ENCODE data around the gene ZC3H14. TPM values are rescaled to one million over a fixed set of nuclear protein-coding genes. Genes with fewer than 3 reads are reported as not detected.
"Not testable (repeated sequence)": the region's sequence is repeated elsewhere in the genome, so short reads cannot be mapped to it uniquely, and the experiment has no call there.

ZC3H14 gene
- 10 to 100 TPM; 33.5 to 48.3 TPM for total RNA-seq

DNA sequence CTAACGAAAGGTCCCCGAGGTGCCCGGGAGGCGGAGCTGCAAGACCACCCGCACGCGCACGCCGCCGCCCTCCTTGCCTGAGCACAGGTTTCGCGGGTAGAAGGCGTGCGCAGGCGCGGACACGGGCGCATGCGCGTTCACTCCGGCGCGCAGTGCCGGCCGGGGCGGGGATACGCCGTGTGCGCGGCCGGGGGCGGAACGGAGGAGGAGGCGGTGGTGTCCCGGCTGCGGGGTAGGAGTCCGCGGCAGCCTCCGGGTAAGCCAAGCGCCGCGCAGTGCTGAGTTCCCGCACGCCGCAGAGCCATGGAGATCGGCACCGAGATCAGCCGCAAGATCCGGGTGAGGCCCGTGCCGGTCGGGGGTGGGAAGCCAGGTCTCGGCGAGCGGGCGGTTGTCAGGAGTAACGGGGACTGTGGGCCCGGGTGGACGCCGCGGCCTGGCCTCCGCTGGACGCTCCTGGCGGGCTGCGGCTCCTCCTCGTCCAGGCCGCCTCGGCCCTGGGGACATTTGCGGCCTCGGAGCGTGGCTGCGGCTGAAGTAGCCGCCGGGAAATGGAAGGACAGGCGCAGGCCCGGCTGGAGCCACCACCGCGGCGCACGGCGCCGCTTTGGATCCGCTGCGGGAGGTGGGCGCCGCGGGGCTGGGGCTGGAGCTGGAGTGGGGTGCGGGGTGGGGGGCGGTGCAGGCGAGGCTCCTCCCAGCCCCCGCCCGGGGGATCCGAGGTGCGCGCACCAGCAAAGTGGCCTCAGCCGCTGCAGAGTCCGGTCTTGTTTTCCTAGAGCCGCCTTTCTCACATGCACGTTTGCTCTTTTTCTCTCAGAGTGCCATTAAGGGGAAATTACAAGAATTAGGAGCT is at the start of gene ZC3H14:
Gene ZC3H14, plus strand, starts transcription at position 207 of the 856 bp plus-strand sequence. Its CDS starts 97 bp downstream, at position 304.
- peaks cover 17% of the 10 kb centered on the region for H3K4me1 Mint-ChIP-seq
- no peaks in the 10 kb centered on the region for H3K27me3 Mint-ChIP-seq
- peak within 1 kb of the TSS; percentile 90 for H3K4me3 Mint-ChIP-seq
- H3K36me3 Mint-ChIP-seq (ENCODE audit: low read depth): peaks cover 23% of the 10 kb centered on the region
- no peaks in the 10 kb centered on the region for H3K9me3 Mint-ChIP-seq
- H3K27ac Mint-ChIP-seq: peak within 1 kb of the TSS; percentile 91
- ATAC-seq (replicated peaks): peak; percentile 95

DNA sequence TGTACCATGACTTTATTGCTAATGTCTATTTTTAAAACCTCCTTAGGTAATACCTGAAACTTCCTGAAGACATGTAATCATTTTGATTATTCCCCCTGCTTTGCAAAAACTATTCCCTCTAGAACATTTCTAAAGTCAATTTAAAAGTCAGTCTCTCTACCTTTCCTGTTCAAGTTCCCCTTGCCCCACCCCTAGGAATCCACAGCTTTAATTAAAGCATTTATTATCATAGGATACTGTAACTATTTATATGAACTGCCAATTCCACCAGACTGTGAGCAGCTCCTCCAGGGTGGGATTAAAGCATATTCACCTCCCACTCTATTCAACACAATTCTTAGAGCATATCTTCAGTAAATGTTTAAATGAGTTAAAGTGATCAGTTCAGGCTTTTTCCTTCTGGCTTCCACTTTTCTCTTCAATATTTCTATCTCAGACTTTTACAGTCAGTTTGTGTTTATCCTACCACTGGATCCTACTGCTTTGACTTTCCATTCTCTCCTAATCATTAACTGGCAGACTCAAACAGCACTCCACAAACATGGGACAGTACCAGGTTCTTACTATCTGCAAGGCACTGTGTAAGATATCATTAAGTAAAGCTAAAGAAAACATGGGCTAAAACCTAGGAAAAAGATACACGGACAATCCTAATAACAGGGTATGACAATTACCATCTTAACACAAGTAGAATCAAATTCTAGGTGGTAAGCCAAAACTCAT is 47.2 kb upstream of the ZC3H14 start:
- H3K27me3 Mint-ChIP-seq: peaks cover 23% of the 10 kb centered on the region
- no peak for ATAC-seq (replicated peaks)
- no peaks in the 10 kb centered on the region for H3K9me3 Mint-ChIP-seq
- no peaks in the 10 kb centered on the region for H3K36me3 Mint-ChIP-seq (ENCODE audit: low read depth)
- H3K4me1 Mint-ChIP-seq: no peaks in the 10 kb centered on the region
- no peak overlapping the region for H3K27ac Mint-ChIP-seq
- no peak overlapping the region for H3K4me3 Mint-ChIP-seq

DNA sequence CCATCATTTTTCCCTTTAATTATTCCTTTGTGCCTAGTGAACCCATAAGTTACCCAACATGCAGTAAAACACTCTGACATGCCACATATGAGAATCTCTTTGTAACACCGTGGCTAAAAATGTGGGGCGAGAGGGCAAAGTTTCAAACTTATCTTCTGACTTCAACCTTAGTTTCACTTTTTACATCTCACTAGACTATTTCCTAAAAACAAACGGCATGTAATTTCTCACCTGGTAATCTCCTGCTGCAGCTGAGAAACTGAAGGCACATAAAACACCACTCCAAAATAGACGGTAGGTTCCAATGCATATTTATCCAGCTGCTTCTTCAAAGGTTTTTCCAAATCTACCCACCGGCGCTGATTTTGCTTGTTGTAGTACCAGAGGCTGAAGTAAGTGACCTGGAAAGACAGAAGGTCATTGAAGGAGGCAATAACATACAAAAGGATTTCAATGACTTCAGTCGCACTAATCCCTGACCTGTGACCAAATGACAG is 45.9 kb upstream of the ZC3H14 start:
- no peak for ATAC-seq (replicated peaks)
- Mint-ChIP-seq H3K27ac (no peak overlapping the region), H3K4me1 (no peaks in the 10 kb centered on the region), H3K4me3 (no peak overlapping the region), H3K9me3 (no peaks in the 10 kb centered on the region), H3K36me3 (ENCODE audit: low read depth) (no peaks in the 10 kb centered on the region), H3K27me3 (peaks cover 26% of the 10 kb centered on the region)

DNA sequence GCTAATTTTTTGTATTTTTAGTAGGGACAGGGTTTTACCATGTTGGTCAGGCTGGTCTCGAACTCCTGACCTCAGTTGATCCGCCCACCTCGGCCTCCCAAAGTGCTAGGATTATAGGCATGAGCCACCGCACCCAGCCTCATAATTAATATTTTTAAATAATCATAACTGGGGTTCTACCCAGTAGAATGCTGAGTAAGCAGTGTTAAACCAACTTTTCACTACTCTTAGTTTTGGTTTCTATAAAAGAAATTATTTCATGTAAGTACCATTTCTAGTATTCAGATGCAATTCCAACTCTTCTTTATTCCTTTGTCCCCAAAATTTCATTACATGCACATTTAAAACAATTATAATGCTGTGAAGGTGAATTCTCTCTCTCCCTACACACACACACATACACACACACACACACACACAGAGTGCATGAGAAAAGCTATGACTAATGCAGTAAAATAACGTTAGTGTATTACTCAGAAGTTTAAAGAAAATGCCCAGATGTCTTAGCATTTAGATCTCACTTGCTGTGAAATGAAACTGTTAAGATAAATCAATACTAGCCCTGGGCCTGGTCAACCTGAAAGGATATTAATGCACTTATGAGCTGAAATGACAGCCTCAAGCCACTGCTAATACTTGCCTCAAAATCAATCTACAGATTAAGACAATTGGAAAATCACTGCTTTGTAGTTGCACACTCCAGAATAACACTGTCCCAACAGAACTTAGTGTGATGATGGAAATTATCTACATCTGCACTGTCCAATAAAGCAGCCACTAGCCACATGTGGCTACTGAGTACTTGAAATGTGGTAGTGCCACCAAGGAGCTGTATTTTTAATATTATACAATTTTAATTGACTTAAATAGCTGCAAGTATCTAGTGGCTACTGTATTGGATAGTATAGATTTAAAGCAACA is 44.0 kb upstream of the ZC3H14 start:
- Mint-ChIP-seq H3K27me3 (peaks cover 27% of the 10 kb centered on the region), H3K36me3 (ENCODE audit: low read depth) (no peaks in the 10 kb centered on the region), H3K9me3 (no peaks in the 10 kb centered on the region), H3K27ac (no peak overlapping the region), H3K4me3 (no peak overlapping the region), H3K4me1 (no peaks in the 10 kb centered on the region)
- no peak for ATAC-seq (replicated peaks)

DNA sequence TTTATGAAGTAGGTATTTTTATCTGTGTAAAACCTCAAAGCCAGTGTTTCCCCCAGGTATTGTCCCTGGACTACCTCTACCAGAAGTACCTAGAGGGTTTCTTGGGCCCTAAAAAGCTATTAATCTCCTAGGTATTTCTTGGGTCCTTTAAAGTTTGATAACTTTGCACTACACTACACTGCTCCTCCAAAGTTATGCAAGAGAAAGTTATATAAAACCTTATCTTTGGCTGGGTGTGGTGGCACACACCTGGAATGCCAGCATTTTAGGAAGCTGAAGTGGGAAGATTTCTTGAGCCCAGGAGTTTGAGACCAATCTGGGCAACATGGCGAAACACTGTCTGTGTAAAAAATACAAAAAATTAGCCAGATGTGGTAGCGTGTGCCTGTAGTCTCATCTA is 42.9 kb upstream of the ZC3H14 start:
- no peaks in the 10 kb centered on the region for H3K4me1 Mint-ChIP-seq
- no peaks in the 10 kb centered on the region for H3K9me3 Mint-ChIP-seq
- H3K4me3 Mint-ChIP-seq: no peak overlapping the region
- peaks cover 24% of the 10 kb centered on the region for H3K27me3 Mint-ChIP-seq
- no peak for ATAC-seq (replicated peaks)
- H3K36me3 Mint-ChIP-seq (ENCODE audit: low read depth): no peaks in the 10 kb centered on the region
- no peak overlapping the region for H3K27ac Mint-ChIP-seq

GRCh38 chr14:88521818-88522217 is 41.0 kb upstream of the ZC3H14 start:
- Mint-ChIP-seq H3K27me3 (peaks cover 21% of the 10 kb centered on the region), H3K9me3 (no peaks in the 10 kb centered on the region), H3K36me3 (ENCODE audit: low read depth) (no peaks in the 10 kb centered on the region), H3K27ac (no peak overlapping the region), H3K4me1 (no peaks in the 10 kb centered on the region), H3K4me3 (no peak overlapping the region)
- ATAC-seq (replicated peaks): no peak

DNA sequence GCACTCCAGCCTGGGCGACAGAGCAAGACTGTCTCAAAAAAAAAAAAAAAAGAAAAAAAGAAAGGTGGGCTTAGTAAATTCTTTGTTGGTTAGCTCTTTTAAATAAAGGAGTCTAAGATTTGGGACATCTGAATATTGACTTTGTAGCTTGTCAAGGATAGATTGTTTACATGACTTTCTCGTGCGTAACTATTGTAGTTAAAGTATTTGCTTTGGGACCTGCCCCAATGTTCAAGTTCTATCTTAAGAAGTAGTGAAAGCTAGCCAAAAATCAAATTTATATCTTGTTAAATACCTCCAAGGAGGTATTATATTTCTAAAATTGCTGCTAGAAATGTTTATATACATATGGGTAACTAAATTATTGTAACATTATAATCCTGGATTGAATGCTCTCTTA is 40.4 kb upstream of the ZC3H14 start:
- no peak overlapping the region for H3K4me3 Mint-ChIP-seq
- ATAC-seq (replicated peaks): no peak
- H3K9me3 Mint-ChIP-seq: no peaks in the 10 kb centered on the region
- peaks cover 24% of the 10 kb centered on the region for H3K27me3 Mint-ChIP-seq
- H3K4me1 Mint-ChIP-seq: no peaks in the 10 kb centered on the region
- no peak overlapping the region for H3K27ac Mint-ChIP-seq
- H3K36me3 Mint-ChIP-seq (ENCODE audit: low read depth): no peaks in the 10 kb centered on the region

DNA sequence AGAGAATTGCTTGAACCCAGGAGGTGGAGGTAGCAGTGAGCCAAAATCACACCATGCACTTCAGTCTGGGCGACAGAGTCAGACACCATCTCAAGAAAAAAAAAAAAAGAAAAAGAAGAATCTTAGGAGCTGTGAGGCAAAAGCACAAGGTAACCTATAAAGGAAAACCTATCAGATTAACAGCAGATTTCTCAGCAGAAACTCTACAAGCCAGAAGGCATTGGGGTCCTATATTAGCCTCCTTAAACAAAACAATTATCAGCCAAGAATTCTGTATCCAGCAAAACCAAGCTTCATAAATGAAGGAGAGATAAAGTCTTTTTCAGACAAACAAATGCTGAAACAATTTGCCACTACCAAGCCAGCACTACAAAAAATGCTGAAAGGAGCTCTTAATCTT is 32.9 kb upstream of the ZC3H14 start:
- H3K4me1 Mint-ChIP-seq; H3K4me3 Mint-ChIP-seq; ATAC-seq (replicated peaks); H3K36me3 Mint-ChIP-seq (ENCODE audit: low read depth); H3K27ac Mint-ChIP-seq; H3K9me3 Mint-ChIP-seq: not testable (repeated sequence)
- peaks cover 37% of the 10 kb centered on the region for H3K27me3 Mint-ChIP-seq

DNA sequence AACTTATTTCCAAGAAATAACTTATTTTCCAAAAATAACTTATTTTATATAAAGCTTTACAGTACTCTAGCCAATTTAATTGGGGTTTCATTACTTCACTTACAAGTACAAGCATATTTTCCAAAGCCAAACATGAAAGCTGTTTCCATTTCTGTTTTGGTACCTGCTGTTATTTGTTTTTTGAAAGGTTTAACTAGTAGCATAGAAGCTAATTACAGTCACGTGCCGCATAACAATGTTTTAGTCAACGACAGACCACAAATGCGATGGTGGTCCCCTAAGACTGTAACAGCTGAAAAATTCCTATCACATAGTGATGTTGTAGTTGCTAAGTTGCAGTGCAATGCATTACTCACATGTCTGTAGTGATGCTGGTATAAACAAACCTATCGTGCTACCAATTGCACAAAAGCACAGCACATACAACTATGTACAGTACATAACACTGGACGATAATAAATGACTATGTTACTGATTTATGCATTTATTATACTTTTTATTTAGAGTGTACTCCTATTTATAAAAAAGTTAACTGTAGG is 29.7 kb upstream of the ZC3H14 start:
- Mint-ChIP-seq H3K27ac (no peak overlapping the region), H3K27me3 (peaks cover 16% of the 10 kb centered on the region), H3K9me3 (peaks cover 9% of the 10 kb centered on the region), H3K4me1 (no peaks in the 10 kb centered on the region), H3K4me3 (no peak overlapping the region), H3K36me3 (ENCODE audit: low read depth) (no peaks in the 10 kb centered on the region)
- no peak for ATAC-seq (replicated peaks)

DNA sequence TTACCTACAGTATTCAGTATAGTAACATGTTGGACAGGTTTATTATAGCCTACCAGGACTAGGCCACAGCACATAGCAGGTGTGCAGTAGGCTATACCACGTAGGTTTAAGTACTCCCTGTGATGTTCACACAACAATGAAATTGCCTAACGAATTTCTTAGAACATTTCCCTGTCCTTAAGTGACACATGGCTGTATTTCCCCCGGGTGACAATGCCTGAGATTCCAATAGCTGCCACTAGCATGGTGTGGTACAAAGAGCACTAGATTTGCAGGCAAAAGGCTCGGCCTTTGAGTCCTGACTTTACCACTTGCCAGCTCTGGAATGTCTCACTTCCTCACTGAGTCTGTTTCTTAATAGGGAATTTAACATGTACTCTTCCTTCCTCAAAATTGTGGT is 27.7 kb upstream of the ZC3H14 start:
- Mint-ChIP-seq H3K27ac (no peak overlapping the region), H3K4me1 (no peaks in the 10 kb centered on the region)

GRCh38 chr14:88535813-88536212 is 27.0 kb upstream of the ZC3H14 start:
- no peak overlapping the region for H3K27ac Mint-ChIP-seq
- H3K36me3 Mint-ChIP-seq (ENCODE audit: low read depth): no peaks in the 10 kb centered on the region
- peaks cover 5% of the 10 kb centered on the region for H3K27me3 Mint-ChIP-seq
- no peaks in the 10 kb centered on the region for H3K4me1 Mint-ChIP-seq
- H3K4me3 Mint-ChIP-seq: no peak overlapping the region
- H3K9me3 Mint-ChIP-seq: no peaks in the 10 kb centered on the region
- ATAC-seq (replicated peaks): no peak

More for the DNA sequence above, 27.7 kb upstream of the ZC3H14 start:
- Mint-ChIP-seq H3K9me3 (no peaks in the 10 kb centered on the region), H3K4me3 (no peak overlapping the region), H3K36me3 (ENCODE audit: low read depth) (no peaks in the 10 kb centered on the region), H3K27me3 (peaks cover 10% of the 10 kb centered on the region)
- ATAC-seq (replicated peaks): no peak

DNA sequence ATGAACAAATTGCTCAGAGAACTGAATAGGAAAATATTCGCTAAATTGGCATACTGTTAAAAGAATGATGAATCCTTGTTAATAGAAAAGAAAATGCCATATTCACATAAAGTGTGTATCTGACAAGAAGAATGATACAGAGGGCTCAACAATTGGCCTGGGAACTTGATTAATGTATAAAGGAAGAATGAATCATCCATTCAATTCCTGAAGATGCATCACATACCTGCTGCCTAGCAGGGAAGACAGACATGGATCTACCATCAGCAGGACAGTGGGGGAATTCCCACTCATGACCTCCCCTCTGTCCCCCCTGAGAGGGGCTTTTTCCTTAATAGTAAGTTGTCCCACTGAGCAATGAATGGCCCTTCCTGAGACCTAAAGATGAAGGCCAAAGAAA is 21.5 kb upstream of the ZC3H14 start:
- Mint-ChIP-seq H3K9me3 (no peaks in the 10 kb centered on the region), H3K27ac (no peak overlapping the region), H3K27me3 (peaks cover 5% of the 10 kb centered on the region), H3K36me3 (ENCODE audit: low read depth) (no peaks in the 10 kb centered on the region), H3K4me1 (no peaks in the 10 kb centered on the region), H3K4me3 (no peak overlapping the region)
- no peak for ATAC-seq (replicated peaks)

GRCh38 chr14:88542857-88543795 is 19.7 kb upstream of the ZC3H14 start:
- Mint-ChIP-seq H3K36me3 (ENCODE audit: low read depth) (no peaks in the 10 kb centered on the region), H3K27me3 (peaks cover 5% of the 10 kb centered on the region), H3K4me1 (no peaks in the 10 kb centered on the region), H3K27ac (no peak overlapping the region), H3K4me3 (no peak overlapping the region), H3K9me3 (no peaks in the 10 kb centered on the region)
- ATAC-seq (replicated peaks): no peak

Measured in activated T-helper 17 cell treated with anti-CD3 and anti-CD28 coated beads, Interleukin-2, amount 50 U/mL, for 72 hours (primary cell).